ENCODE measurements around the gene STXBP5L. TPM values are rescaled to one million over a fixed set of nuclear protein-coding genes. Genes with fewer than 3 reads are reported as not detected.

The STXBP5L gene
- total and polyA plus RNA-seq, 2 of the 4 experiments (the other 2 are of a cell fraction), result not detected

GRCh38 chr3:121324320-121324719, 416.3 kb downstream of the STXBP5L start:
- H3K4me1 ChIP-seq (ENCODE audit: control insufficient read depth, insufficient read depth, low read length), result no peaks in the 10 kb centered on the region
- ChIA-PET CTCF (no interaction called here), POLR2A (ENCODE audit: unreplicated experiment) (no interaction called here)
- no peak overlapping the region for H3K4me3 ChIP-seq (ENCODE audit: insufficient read depth, low read depth, low read length)
- dilution Hi-C loops (cut with HindIII; ENCODE audit: low sequenced_read_pairs, unreplicated experiment), result no loop called here
- no peak overlapping the region for H2AK5ac ChIP-seq (ENCODE audit: low read depth, low read length)
- no peak overlapping the region for H3K56ac ChIP-seq (ENCODE audit: extremely low read depth, insufficient read depth, low read length)
- no TSS peak for BruUV-seq (replicated peaks)
- DNase-seq (no peak), ATAC-seq (ENCODE audit: low read depth) (no peak)
- H4K8ac ChIP-seq (ENCODE audit: low read depth in 2 of 2, low read length in 2 of 2), result no peak overlapping the region
- no peak overlapping the region for H3K14ac ChIP-seq (replicated peaks; ENCODE audit: low read depth, low read length)
- no peaks in the 10 kb centered on the region for H3K79me1 ChIP-seq (ENCODE audit: low read depth in 1 of 2, low read length in 2 of 2)
- in situ Hi-C loops (cut with MboI; ENCODE audit: low sequenced_read_pairs), result no loop called here
- H3K9me1 ChIP-seq (ENCODE audit: insufficient read depth, low read length), result no peaks in the 10 kb centered on the region
- no peak overlapping the region for H3K23ac ChIP-seq (ENCODE audit: low read depth, low read length)
- no peak overlapping the region for H3K4ac ChIP-seq (ENCODE audit: low read depth, low read length)
- H2BK20ac ChIP-seq (ENCODE audit: low read depth, low read length), result no peak overlapping the region
- intact Hi-C loops (cut with micrococcal nuclease), result no loop called here
- no peak overlapping the region for H2BK120ac ChIP-seq (ENCODE audit: low read depth, low read length)
- H4K20me1 ChIP-seq (ENCODE audit: insufficient read depth, low read length), result no peaks in the 10 kb centered on the region
- no peak overlapping the region for H2AFZ ChIP-seq (replicated peaks; ENCODE audit: low read length, poor library complexity)
- no peak overlapping the region for H2BK15ac ChIP-seq (ENCODE audit: low read depth, low read length)
- no peak overlapping the region for H3K27ac ChIP-seq (ENCODE audit: insufficient read depth, low read length)
- no peak overlapping the region for H4K91ac ChIP-seq (ENCODE audit: insufficient read depth, low read depth, low read length)
- no peak for TF ChIP-seq ELK1 (IDR thresholded peaks at IDR 0.05; ENCODE audit: borderline replicate concordance, low read depth, low read length)
- no peak for TF ChIP-seq CHD1 (IDR thresholded peaks at IDR 0.05; ENCODE audit: low read depth, low read length)
- no peak for TF ChIP-seq USF2 (IDR thresholded peaks at IDR 0.05; ENCODE audit: low read depth, low read length)
- TF ChIP-seq FOS (IDR thresholded peaks at IDR 0.05; ENCODE audit: low read depth, low read length), result no peak
- no peak for TF ChIP-seq POLR2A (IDR thresholded peaks at IDR 0.05; ENCODE audit: low read depth, low read length)
- TF ChIP-seq MAFK (IDR thresholded peaks at IDR 0.05; ENCODE audit: low read depth, low read length), result peak; percentile 31
- TF ChIP-seq CEBPB (IDR thresholded peaks at IDR 0.05; ENCODE audit: low read depth, low read length), result no peak
- no peak for TF ChIP-seq RFX5 (IDR thresholded peaks at IDR 0.05; ENCODE audit: low read depth, low read length)
- no peak overlapping the region for H2AK9ac ChIP-seq (replicated peaks; ENCODE audit: low read depth, low read length, poor library complexity)
- H3K36me3 ChIP-seq (ENCODE audit: control insufficient read depth, insufficient read depth, low read length), result no peaks in the 10 kb centered on the region
- no peak overlapping the region for H4K5ac ChIP-seq (ENCODE audit: low read depth, low read length)
- H2BK5ac ChIP-seq (ENCODE audit: low read depth, low read length, poor library complexity, severe bottlenecking), result no peak overlapping the region
- 0 out of 2 replicates have a peak, but pooled peaks cover 3% of the 10 kb centered on the region for H3K9me3 ChIP-seq (ENCODE audit: control insufficient read depth, insufficient read depth, low read length)
- no peak overlapping the region for H3K18ac ChIP-seq (ENCODE audit: low read depth, low read length)
- no peak overlapping the region for H3K9ac ChIP-seq (ENCODE audit: low read depth, low read length)
- H3K4me2 ChIP-seq (ENCODE audit: low read depth, low read length), result no peak overlapping the region
- no peaks in the 10 kb centered on the region for H3K27me3 ChIP-seq (ENCODE audit: control insufficient read depth, insufficient read depth, low read length)
